Mesenchymal stem cell (in vitro differentiated cells and primary cell): ENCODE data around the gene ERC2.

Experiments
- DNase-seq: peaks from one replicate; pipeline ENCODE4 v3.0.0-alpha.2; 2013
- H2AFZ ChIP-seq: one replicate; pipeline ENCODE4 v1.6.1; 2013; ENCODE audit warnings: low read depth, mild to moderate bottlenecking, control low read depth, inconsistent platforms, low read length, moderate library complexity
- H2AK5ac ChIP-seq: 2 replicates; pipeline ENCODE4 v1.6.1; 2013; ENCODE audit warnings: low read length, moderate library complexity, mild to moderate bottlenecking, inconsistent platforms; ENCODE audit not compliant: severe bottlenecking
- H2BK120ac ChIP-seq: one replicate; pipeline ENCODE4 v1.6.1; 2013; ENCODE audit warnings: low read depth, mild to moderate bottlenecking, inconsistent platforms, low read length, moderate library complexity
- H2BK12ac ChIP-seq, 2 experiments: one replicate each; pipeline ENCODE4 v1.6.1; 2013; ENCODE audit warnings: inconsistent platforms in 2 of 2, low read length in 2 of 2, mild to moderate bottlenecking in 2 of 2, moderate library complexity in 2 of 2, control low read depth in 1 of 2
- H2BK15ac ChIP-seq: one replicate; pipeline ENCODE4 v1.6.1; 2013; ENCODE audit warnings: mild to moderate bottlenecking, low read depth, inconsistent platforms; ENCODE audit not compliant: poor library complexity, severe bottlenecking
- H2BK5ac ChIP-seq: 2 replicates; pipeline ENCODE4 v1.6.1; 2013; ENCODE audit warnings: low read depth, mild to moderate bottlenecking, low read length, control low read depth, inconsistent platforms; ENCODE audit not compliant: poor library complexity, severe bottlenecking
- H3K14ac ChIP-seq, 2 experiments: one replicate each; pipeline ENCODE4 v1.6.1; 2013; ENCODE audit warnings: inconsistent platforms in 2 of 2, low read length in 2 of 2, control low read depth in 1 of 2, mild to moderate bottlenecking in 1 of 2, moderate library complexity in 1 of 2
- H3K18ac ChIP-seq, 2 experiments: one replicate each; pipeline ENCODE4 v1.6.1; 2013; ENCODE audit warnings: inconsistent platforms in 2 of 2, low read length in 2 of 2, control low read depth in 1 of 2, low read depth in 1 of 2, mild to moderate bottlenecking in 1 of 2
- H3K23ac ChIP-seq, 2 experiments: one replicate each; pipeline ENCODE4 v1.6.1; 2013; ENCODE audit warnings: inconsistent platforms in 2 of 2, low read length in 2 of 2, mild to moderate bottlenecking in 2 of 2, moderate library complexity in 2 of 2, control low read depth in 1 of 2
- H3K27ac ChIP-seq: 2 replicates; pipeline ENCODE4 v1.5.1; 2013; ENCODE audit warnings: mild to moderate bottlenecking, moderate library complexity, low read length, control low read depth, inconsistent platforms; ENCODE audit not compliant: poor library complexity, severe bottlenecking
- H3K27me3 ChIP-seq, 2 experiments: 2 replicates each; pipeline versions ENCODE4 v1.6.1 to v1.7.0; 2013; ENCODE audit warnings: low read length in 2 of 2, mild to moderate bottlenecking in 2 of 2, moderate library complexity in 2 of 2, control low read depth in 1 of 2, inconsistent platforms in 1 of 2; ENCODE audit not compliant: control insufficient read depth in 1 of 2, insufficient read depth in 1 of 2
- H3K36me3 ChIP-seq, 2 experiments: 2 replicates each; pipeline versions ENCODE4 v1.6.1 to v1.7.0; 2013; ENCODE audit warnings: low read length in 2 of 2, control low read depth in 1 of 2, inconsistent platforms in 1 of 2, low read depth in 1 of 2, mild to moderate bottlenecking in 1 of 2; ENCODE audit not compliant: insufficient read depth in 2 of 2, control insufficient read depth in 1 of 2
- H3K4ac ChIP-seq, 2 experiments: one replicate each; pipeline ENCODE4 v1.6.1; 2013; ENCODE audit warnings: inconsistent platforms in 2 of 2, low read length in 2 of 2, mild to moderate bottlenecking in 2 of 2, moderate library complexity in 2 of 2, control low read depth in 1 of 2, low read depth in 1 of 2
- H3K4me1 ChIP-seq: 2 replicates; pipeline ENCODE4 v1.6.1; 2013; ENCODE audit warnings: low read depth, low read length, control low read depth; ENCODE audit not compliant: control insufficient read depth, insufficient read depth
- H3K4me2 ChIP-seq: 2 replicates; pipeline ENCODE4 v1.6.1; 2013; ENCODE audit warnings: low read length, mild to moderate bottlenecking, inconsistent platforms; ENCODE audit not compliant: poor library complexity, severe bottlenecking
- H3K4me3 ChIP-seq, 2 experiments: 2 replicates each; pipeline versions ENCODE4 v1.5.1 to v1.7.0; 2013; ENCODE audit warnings: low read length in 2 of 2, mild to moderate bottlenecking in 2 of 2, control low read depth in 1 of 2, low read depth in 1 of 2; ENCODE audit not compliant: insufficient read depth in 1 of 2
- H3K79me1 ChIP-seq: replicated peaks from 2 replicates; pipeline ENCODE4 v1.6.1; 2013; ENCODE audit warnings: mild to moderate bottlenecking, control low read depth, low read length, inconsistent platforms; ENCODE audit not compliant: poor library complexity, severe bottlenecking
- H3K9ac ChIP-seq: 2 replicates; pipeline ENCODE4 v1.7.0; 2013; ENCODE audit warnings: mild to moderate bottlenecking, low read length, moderate library complexity
- H3K9me3 ChIP-seq: 2 replicates; pipeline ENCODE4 v1.7.0; 2013; ENCODE audit warnings: mild to moderate bottlenecking, low read length; ENCODE audit not compliant: control insufficient read depth
- H4K8ac ChIP-seq: one replicate; pipeline ENCODE4 v1.6.1; 2013; ENCODE audit warnings: inconsistent platforms, mild to moderate bottlenecking, low read length, moderate library complexity
- H4K91ac ChIP-seq: one replicate; pipeline ENCODE4 v1.6.1; 2013; ENCODE audit warnings: mild to moderate bottlenecking, low read length, inconsistent platforms
- WGBS: methylation state at CpG from one replicate; pipeline ENCODE4 v1.1.7; 2013; ENCODE audit warnings: mixed read lengths; 5-methylcytosine and 5-hydroxymethylcytosine counted together

ERC2 gene

GRCh38 chr3:56188201-56188600 lies 280.1 kb downstream of the ERC2 start:
- no peak overlapping the region for H4K8ac ChIP-seq
- no peak overlapping the region for H3K4me3 ChIP-seq
- no peak for DNase-seq
- no peak overlapping the region for H2AFZ ChIP-seq
- H3K14ac ChIP-seq: no peak overlapping the region
- 89% methylated on average over 9 of the region's 9 CpGs for WGBS
- H3K27me3 ChIP-seq: peaks cover 0 to 4% of the 10 kb centered on the region in 2 experiments
- no peak overlapping the region for H2AK5ac ChIP-seq
- H3K18ac ChIP-seq: no peak overlapping the region
- H3K23ac ChIP-seq: peak overlapping the region in 1 of 2 experiments; percentile 74
- H4K91ac ChIP-seq: no peak overlapping the region
- H3K4ac ChIP-seq: no peak overlapping the region
- H2BK15ac ChIP-seq: no peak overlapping the region
- H3K9me3 ChIP-seq: no peaks in the 10 kb centered on the region
- H3K27ac ChIP-seq: no peak overlapping the region
- H3K9ac ChIP-seq: no peak overlapping the region
- no peak overlapping the region for H2BK12ac ChIP-seq
- no peaks in the 10 kb centered on the region for H3K36me3 ChIP-seq
- no peaks in the 10 kb centered on the region for H3K4me1 ChIP-seq
- H2BK120ac ChIP-seq: no peak overlapping the region
- no peak overlapping the region for H2BK5ac ChIP-seq
- H3K79me1 ChIP-seq: no peaks in the 10 kb centered on the region
- H3K4me2 ChIP-seq: no peak overlapping the region

- H3K36me3 ChIP-seq: no peaks in the 10 kb centered on the region
- H3K27me3 ChIP-seq: peaks cover 0 to 4% of the 10 kb centered on the region in 2 experiments
- H3K9ac ChIP-seq: no peak overlapping the region
- no peak overlapping the region for H3K4me3 ChIP-seq
- no peak overlapping the region for H4K8ac ChIP-seq
- H3K27ac ChIP-seq: no peak overlapping the region
- no peaks in the 10 kb centered on the region for H3K79me1 ChIP-seq
- no peak for DNase-seq
- no peak overlapping the region for H2BK5ac ChIP-seq
- H3K18ac ChIP-seq: no peak overlapping the region
- no peak overlapping the region for H2AK5ac ChIP-seq
- H3K4me2 ChIP-seq: no peak overlapping the region
- H2AFZ ChIP-seq: no peak overlapping the region
- no peaks in the 10 kb centered on the region for H3K9me3 ChIP-seq
- no peak overlapping the region for H2BK120ac ChIP-seq
- no peak overlapping the region for H3K23ac ChIP-seq
- H4K91ac ChIP-seq: peak overlapping the region; percentile 21
- no peak overlapping the region for H3K4ac ChIP-seq
- H2BK15ac ChIP-seq: no peak overlapping the region
- H2BK12ac ChIP-seq: no peak overlapping the region
- 98% methylated on average over 2 of the region's 2 CpGs for WGBS
- no peaks in the 10 kb centered on the region for H3K4me1 ChIP-seq
- H3K14ac ChIP-seq: no peak overlapping the region
Observed at GRCh38 chr3:56187051-56187450, 281.2 kb downstream of the ERC2 start.

GRCh38 chr3:56185827-56186226 lies 282.4 kb downstream of the ERC2 start:
- no peak overlapping the region for H3K27ac ChIP-seq
- no peak overlapping the region for H2AFZ ChIP-seq
- no peak overlapping the region for H4K8ac ChIP-seq
- H3K4me2 ChIP-seq: no peak overlapping the region
- H3K27me3 ChIP-seq: peaks cover 0 to 4% of the 10 kb centered on the region in 2 experiments
- H4K91ac ChIP-seq: no peak overlapping the region
- H3K4me3 ChIP-seq: no peak overlapping the region
- no peaks in the 10 kb centered on the region for H3K9me3 ChIP-seq
- WGBS: 96% methylated on average over 1 of the region's 1 CpG
- no peak overlapping the region for H3K14ac ChIP-seq
- H2BK120ac ChIP-seq: no peak overlapping the region
- H2BK12ac ChIP-seq: no peak overlapping the region
- no peak overlapping the region for H2BK15ac ChIP-seq
- DNase-seq: no peak
- H3K23ac ChIP-seq: no peak overlapping the region
- no peaks in the 10 kb centered on the region for H3K4me1 ChIP-seq
- H3K36me3 ChIP-seq: no peaks in the 10 kb centered on the region
- H3K9ac ChIP-seq: no peak overlapping the region
- H3K79me1 ChIP-seq: no peaks in the 10 kb centered on the region
- no peak overlapping the region for H2AK5ac ChIP-seq
- H3K18ac ChIP-seq: no peak overlapping the region
- no peak overlapping the region for H3K4ac ChIP-seq
- H2BK5ac ChIP-seq: no peak overlapping the region

GRCh38 chr3:56183529-56183928 lies 284.7 kb downstream of the ERC2 start:
- no peaks in the 10 kb centered on the region for H3K9me3 ChIP-seq
- no peak for DNase-seq
- no peaks in the 10 kb centered on the region for H3K36me3 ChIP-seq
- H3K27ac ChIP-seq: no peak overlapping the region
- peaks cover 0 to 4% of the 10 kb centered on the region in 2 experiments for H3K27me3 ChIP-seq
- no peak overlapping the region for H2BK15ac ChIP-seq
- no peak overlapping the region for H3K23ac ChIP-seq
- H2AFZ ChIP-seq: no peak overlapping the region
- H3K79me1 ChIP-seq: no peaks in the 10 kb centered on the region
- no peak overlapping the region for H3K4ac ChIP-seq
- no peaks in the 10 kb centered on the region for H3K4me1 ChIP-seq
- H2BK120ac ChIP-seq: no peak overlapping the region
- no peak overlapping the region for H3K18ac ChIP-seq
- H3K9ac ChIP-seq: no peak overlapping the region
- H3K4me3 ChIP-seq: no peak overlapping the region
- H4K8ac ChIP-seq: no peak overlapping the region
- H3K4me2 ChIP-seq: no peak overlapping the region
- no peak overlapping the region for H3K14ac ChIP-seq
- H2AK5ac ChIP-seq: no peak overlapping the region
- H2BK12ac ChIP-seq: no peak overlapping the region
- H4K91ac ChIP-seq: no peak overlapping the region
- H2BK5ac ChIP-seq: no peak overlapping the region
- WGBS: 56% methylated on average over 4 of the region's 4 CpGs
